ENCODE data around the gene STC2.

- TF ChIP-seq, protein P1, sequence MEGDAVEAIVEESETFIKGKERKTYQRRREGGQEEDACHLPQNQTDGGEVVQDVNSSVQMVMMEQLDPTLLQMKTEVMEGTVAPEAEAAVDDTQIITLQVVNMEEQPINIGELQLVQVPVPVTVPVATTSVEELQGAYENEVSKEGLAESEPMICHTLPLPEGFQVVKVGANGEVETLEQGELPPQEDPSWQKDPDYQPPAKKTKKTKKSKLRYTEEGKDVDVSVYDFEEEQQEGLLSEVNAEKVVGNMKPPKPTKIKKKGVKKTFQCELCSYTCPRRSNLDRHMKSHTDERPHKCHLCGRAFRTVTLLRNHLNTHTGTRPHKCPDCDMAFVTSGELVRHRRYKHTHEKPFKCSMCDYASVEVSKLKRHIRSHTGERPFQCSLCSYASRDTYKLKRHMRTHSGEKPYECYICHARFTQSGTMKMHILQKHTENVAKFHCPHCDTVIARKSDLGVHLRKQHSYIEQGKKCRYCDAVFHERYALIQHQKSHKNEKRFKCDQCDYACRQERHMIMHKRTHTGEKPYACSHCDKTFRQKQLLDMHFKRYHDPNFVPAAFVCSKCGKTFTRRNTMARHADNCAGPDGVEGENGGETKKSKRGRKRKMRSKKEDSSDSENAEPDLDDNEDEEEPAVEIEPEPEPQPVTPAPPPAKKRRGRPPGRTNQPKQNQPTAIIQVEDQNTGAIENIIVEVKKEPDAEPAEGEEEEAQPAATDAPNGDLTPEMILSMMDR (IDR thresholded peaks at IDR 0.05), result no peak
- TF ChIP-seq POLR2A (IDR thresholded peaks at IDR 0.05), result no peak
Observed at GRCh38 chr5:173290477-173291131, 37.6 kb downstream of the STC2 start.
